SK-N-MC (cell line): ENCODE measurements around the gene SLC35F1.

Source experiments
- EZH2 ChIP-seq: fragments of 200-600 bp; sonication (generic); IDR thresholded peaks from one replicate; pipeline ENCODE4 v1.6.1; 2017; ENCODE audit warnings: antibody characterized with exemption
- POLR2AphosphoS5 ChIP-seq: IDR thresholded peaks from 2 replicates; pipeline ENCODE4 v1.6.1; 2012; ENCODE audit warnings: mild to moderate bottlenecking, low read depth, low read length, borderline replicate concordance

DNA sequence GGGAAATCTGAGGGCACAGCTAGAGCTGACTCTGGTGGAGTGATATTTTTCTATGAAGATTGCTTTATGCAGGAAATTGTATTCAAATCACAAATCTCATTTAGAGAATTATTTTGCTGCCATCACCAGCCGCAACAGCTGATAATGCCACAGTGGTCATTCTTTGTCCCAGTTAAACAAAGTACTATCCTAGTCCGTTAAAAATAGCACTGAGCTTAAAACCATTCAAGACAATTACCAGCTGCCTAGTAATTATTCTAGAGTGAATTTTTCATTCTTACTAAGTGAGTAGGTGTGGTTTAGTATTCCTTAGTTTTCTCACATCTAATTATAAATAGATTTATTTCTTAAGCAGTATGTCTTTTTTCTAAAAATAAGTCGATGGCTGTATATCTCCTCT lies 190.5 kb downstream of the SLC35F1 start:
- TF ChIP-seq EZH2 (no peak), POLR2AphosphoS5 (no peak)
